ENCODE measurements around the gene ZC3H7A. TPM values are rescaled to one million over a fixed set of nuclear protein-coding genes. Genes with fewer than 3 reads are reported as not detected.

Gene ZC3H7A
- total and polyA plus RNA-seq, 10 of the 15 experiments (the other 5 are each of a cell fraction or from before 2014, with no cell fraction given), result 46.3 to 188 (median 68.6) TPM

DNA sequence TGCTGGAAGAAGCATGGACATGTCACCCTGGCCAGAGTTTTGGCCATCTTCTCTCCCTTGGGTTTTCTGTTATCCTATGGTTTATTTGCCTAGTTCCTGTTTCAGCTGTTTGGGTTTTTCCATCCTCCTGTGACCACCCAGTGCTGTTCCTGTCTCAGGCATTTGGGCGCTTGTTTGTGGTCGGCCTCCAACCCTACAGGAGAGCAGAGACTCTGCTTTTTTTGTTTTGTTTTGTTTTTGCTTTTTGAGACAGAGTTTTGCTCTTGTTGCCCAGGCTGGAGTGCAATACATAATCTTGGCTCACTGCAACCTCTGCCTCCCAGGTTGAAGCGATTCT, 3.3 kb upstream of the ZC3H7A start:
- DNase-seq (ENCODE audit: low read depth, low spot score) (no peak), ATAC-seq (no peak), FAIRE-seq (peak; percentile 23)
- Histone ChIP-seq H3K27ac (ENCODE audit: control insufficient read depth, insufficient read depth) (peak overlapping the region; percentile 76), H3K9me3 (replicated peaks; ENCODE audit: control insufficient read depth, insufficient read depth, low read length) (no peaks in the 10 kb centered on the region), H3K27me3 (replicated peaks in 1 of 2; ENCODE audit: control insufficient read depth in 2 of 2, insufficient read depth in 2 of 2, low read length in 1 of 2) (no peaks in the 10 kb centered on the region), H3K9ac (ENCODE audit: control insufficient read depth, insufficient read depth, low read length) (peak overlapping the region; percentile 53), H4K20me1 (ENCODE audit: control insufficient read depth, insufficient read depth) (no peaks in the 10 kb centered on the region), H3K4me3 (peak overlapping the region; percentile 99), H2AFZ (ENCODE audit: control insufficient read depth, low read depth, low read length) (peak overlapping the region; percentile 17; the same call in 1 of the 2 replicates), H3K4me1 (ENCODE audit: control insufficient read depth, insufficient read depth, low read length) (peaks cover 21% of the 10 kb centered on the region), H3K36me3 (ENCODE audit: control insufficient read depth in 2 of 2, insufficient read depth in 2 of 2, low read length in 1 of 2) (no peaks in the 10 kb centered on the region), H3K4me2 (ENCODE audit: control insufficient read depth, insufficient read depth) (peak overlapping the region; percentile 93), H3K79me2 (ENCODE audit: control insufficient read depth, insufficient read depth, low read length) (peaks cover 48% of the 10 kb centered on the region)
- in situ Hi-C loops (cut with MboI), result loop anchor here (25.0 kb wide), 1 partner anchor 263 kb away; a partner anchor contains a TSS
- ChIA-PET SMC1A (ENCODE audit: uncharacterized antibody, unreplicated experiment) (interaction anchor here (0.7 to 11.9 kb wide), 8 partner anchors 8 to 86 kb away, joined by 3 to 124 read pairs (median 6); partner anchors contain the start of gene TXNDC11), POLR2A (interaction anchor here (1.8 to 12.7 kb wide), 4 partner anchors 9 to 60 kb away, joined by 7 to 410 read pairs (median 92); partner anchors contain the start of gene TXNDC11), RAD21 (ENCODE audit: unreplicated experiment) (interaction anchor here (0.7 to 10.7 kb wide), 10 partner anchors 16 to 149 kb away, joined by 3 to 174 read pairs (median 20); partner anchors contain the start of gene TXNDC11), CTCF (interaction anchor here (0.8 to 5.3 kb wide), 3 partner anchors 23 to 58 kb away, joined by 4 to 42 read pairs (median 34); partner anchors contain the start of gene TXNDC11)
- WGBS (ENCODE audit: insufficient coverage, insufficient replicate concordance, low lambda C conversion rate, missing lambda C conversion rate), result 39% methylated on average over 3 of the region's 3 CpGs
- BruUV-seq (replicated peaks), result no TSS peak
- intact Hi-C loops (cut with micrococcal nuclease; ENCODE audit: unreplicated experiment), result no loop called here
- TF ChIP-seq SPI1 (IDR thresholded peaks at IDR 0.05; ENCODE audit: borderline replicate concordance, insufficient read depth, low read depth, low read length) (peak; percentile 6; the same call in 1 of the 2 replicates), EED (IDR thresholded peaks at IDR 0.05; ENCODE audit: low read depth) (peak; percentile 50; the same call in 1 of the 2 replicates), RUNX3 (IDR thresholded peaks at IDR 0.05; ENCODE audit: low read length) (peak; percentile 62), CHD1 (IDR thresholded peaks at IDR 0.05; ENCODE audit: low read depth, low read length) (no peak), IKZF1 (conservative IDR thresholded peaks at IDR 0.05) (peak; percentile 54), IKZF2 (IDR thresholded peaks at IDR 0.05) (peak; percentile 24 to 68; a peak in 2 of 4 replicates), NR2C2 (IDR thresholded peaks at IDR 0.05; ENCODE audit: borderline replicate concordance, control insufficient read depth, insufficient read length, low read depth) (no peak)
- TF ChIP-seq, protein P1, sequence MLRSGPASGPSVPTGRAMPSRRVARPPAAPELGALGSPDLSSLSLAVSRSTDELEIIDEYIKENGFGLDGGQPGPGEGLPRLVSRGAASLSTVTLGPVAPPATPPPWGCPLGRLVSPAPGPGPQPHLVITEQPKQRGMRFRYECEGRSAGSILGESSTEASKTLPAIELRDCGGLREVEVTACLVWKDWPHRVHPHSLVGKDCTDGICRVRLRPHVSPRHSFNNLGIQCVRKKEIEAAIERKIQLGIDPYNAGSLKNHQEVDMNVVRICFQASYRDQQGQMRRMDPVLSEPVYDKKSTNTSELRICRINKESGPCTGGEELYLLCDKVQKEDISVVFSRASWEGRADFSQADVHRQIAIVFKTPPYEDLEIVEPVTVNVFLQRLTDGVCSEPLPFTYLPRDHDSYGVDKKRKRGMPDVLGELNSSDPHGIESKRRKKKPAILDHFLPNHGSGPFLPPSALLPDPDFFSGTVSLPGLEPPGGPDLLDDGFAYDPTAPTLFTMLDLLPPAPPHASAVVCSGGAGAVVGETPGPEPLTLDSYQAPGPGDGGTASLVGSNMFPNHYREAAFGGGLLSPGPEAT (IDR thresholded peaks at IDR 0.05; ENCODE audit: low read depth), result 0 out of 2 replicates have a peak, but pooled peaks have one; percentile 12
